Measurements from ENCODE around the gene ADAMTSL4. TPM values are rescaled to one million over a fixed set of nuclear protein-coding genes. Genes with fewer than 3 reads are reported as not detected.

ADAMTSL4 gene
- total and polyA plus RNA-seq, 9 of the 15 experiments (the other 6 are each of a cell fraction or from before 2014, with no cell fraction given), result 12.7 to 212 (median 35.6) TPM

- TF ChIP-seq MLLT1 (IDR thresholded peaks at IDR 0.05) (peak; percentile 89 to 93), COPS2 (conservative IDR thresholded peaks at IDR 0.05) (no peak), ETV1 (tag; conservative IDR thresholded peaks at IDR 0.05; ENCODE audit: low read depth) (peak; percentile 77), ZNF511 (CRISPR knock-in tag; IDR thresholded peaks at IDR 0.05) (peak; percentile 44; the same call in 1 of the 2 replicates), TOE1 (IDR thresholded peaks at IDR 0.05; ENCODE audit: borderline replicate concordance) (0 out of 2 replicates have a peak, but pooled peaks have one; percentile 38), TOE1 (CRISPR knock-in tag; IDR thresholded peaks at IDR 0.05; ENCODE audit: borderline replicate concordance, low read depth) (no peak), MAX (CRISPR knock-in tag; IDR thresholded peaks at IDR 0.05) (no peak), ZNF785 (CRISPR knock-in tag; IDR thresholded peaks at IDR 0.05) (no peak), ZNF12 (CRISPR knock-in tag; IDR thresholded peaks at IDR 0.05) (no peak), RBM39 (optimal IDR thresholded peaks at IDR 0.05; ENCODE audit: low read depth, low read length) (no peak), KDM2B (CRISPR knock-in tag; IDR thresholded peaks at IDR 0.05) (0 out of 2 replicates have a peak, but pooled peaks have one; percentile 47), FOXJ3 (CRISPR knock-in tag; IDR thresholded peaks at IDR 0.05) (no peak), E2F6 (IDR thresholded peaks at IDR 0.05; ENCODE audit: borderline replicate concordance in 1 of 2, extremely low read depth in 1 of 2, insufficient read depth in 1 of 2, insufficient read length in 1 of 2, low read depth in 1 of 2, low read length in 1 of 2, poor library complexity in 1 of 2, severe bottlenecking in 1 of 2) (peak; percentile 8 to 47), FOXK2 (conservative IDR thresholded peaks at IDR 0.05 in 1 of 2, IDR thresholded peaks at IDR 0.05 in 1 of 2; ENCODE audit: low read depth in 2 of 2) (no peak), TCFL5 (CRISPR knock-in tag; conservative IDR thresholded peaks at IDR 0.05) (no peak), SPI1 (IDR thresholded peaks at IDR 0.05; ENCODE audit: borderline replicate concordance, low read depth, low read length) (peak; percentile 97), BMI1 (IDR thresholded peaks at IDR 0.05; ENCODE audit: low read length) (no peak), ZFP36 (IDR thresholded peaks at IDR 0.05; ENCODE audit: low read depth, low read length, partially characterized antibody) (peak; percentile 89), ZNF436 (CRISPR knock-in tag; IDR thresholded peaks at IDR 0.05) (no peak), RAD21 (CRISPR knock-in tag; conservative IDR thresholded peaks at IDR 0.05 in 1 of 2, IDR thresholded peaks at IDR 0.05 in 1 of 2) (no peak), NR1H2 (CRISPR knock-in tag; IDR thresholded peaks at IDR 0.05) (no peak), ARID2 (IDR thresholded peaks at IDR 0.05) (0 out of 2 replicates have a peak, but pooled peaks have one; percentile 19), FOS (IDR thresholded peaks at IDR 0.05; ENCODE audit: extremely low read depth, insufficient read length) (no peak), ETV6 (IDR thresholded peaks at IDR 0.05; ENCODE audit: borderline replicate concordance in 1 of 2, low read depth in 2 of 2, low read length in 1 of 2) (peak; percentile 59 to 84; a peak in 3 of 4 replicates), ETV6 (CRISPR knock-in tag; IDR thresholded peaks at IDR 0.05; ENCODE audit: borderline replicate concordance) (0 out of 2 replicates have a peak, but pooled peaks have one; percentile 85)
Observed at GRCh38 chr1:150579110-150579944, 30.1 kb downstream of the ADAMTSL4 start, which contains the start of gene MCL1 (continued).

Data from K562 (cell line).